ENCODE results near the gene STBD1.

DNA sequence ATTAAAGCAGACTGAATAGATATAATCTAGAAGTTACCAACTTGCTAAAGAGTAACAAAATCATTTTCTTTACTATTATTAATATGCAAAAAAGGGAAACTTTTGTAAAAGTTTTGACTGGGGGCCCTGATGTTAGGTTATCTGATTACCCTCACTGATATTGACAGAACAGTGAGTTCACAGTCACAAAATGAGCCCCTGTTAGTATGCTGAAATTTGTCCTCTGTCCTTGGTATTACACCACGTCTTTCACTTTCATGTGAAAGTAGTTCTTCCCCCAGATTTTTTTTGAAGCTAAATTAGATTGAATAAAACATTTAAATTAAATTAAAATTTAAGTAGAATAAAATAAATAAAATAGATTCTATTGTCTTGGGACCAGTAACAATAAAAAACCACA is 5.9 kb downstream of the STBD1 start:
- TF ChIP-seq, protein P1, sequence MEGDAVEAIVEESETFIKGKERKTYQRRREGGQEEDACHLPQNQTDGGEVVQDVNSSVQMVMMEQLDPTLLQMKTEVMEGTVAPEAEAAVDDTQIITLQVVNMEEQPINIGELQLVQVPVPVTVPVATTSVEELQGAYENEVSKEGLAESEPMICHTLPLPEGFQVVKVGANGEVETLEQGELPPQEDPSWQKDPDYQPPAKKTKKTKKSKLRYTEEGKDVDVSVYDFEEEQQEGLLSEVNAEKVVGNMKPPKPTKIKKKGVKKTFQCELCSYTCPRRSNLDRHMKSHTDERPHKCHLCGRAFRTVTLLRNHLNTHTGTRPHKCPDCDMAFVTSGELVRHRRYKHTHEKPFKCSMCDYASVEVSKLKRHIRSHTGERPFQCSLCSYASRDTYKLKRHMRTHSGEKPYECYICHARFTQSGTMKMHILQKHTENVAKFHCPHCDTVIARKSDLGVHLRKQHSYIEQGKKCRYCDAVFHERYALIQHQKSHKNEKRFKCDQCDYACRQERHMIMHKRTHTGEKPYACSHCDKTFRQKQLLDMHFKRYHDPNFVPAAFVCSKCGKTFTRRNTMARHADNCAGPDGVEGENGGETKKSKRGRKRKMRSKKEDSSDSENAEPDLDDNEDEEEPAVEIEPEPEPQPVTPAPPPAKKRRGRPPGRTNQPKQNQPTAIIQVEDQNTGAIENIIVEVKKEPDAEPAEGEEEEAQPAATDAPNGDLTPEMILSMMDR (IDR thresholded peaks at IDR 0.05), result no peak
- TF ChIP-seq POLR2AphosphoS5 (IDR thresholded peaks at IDR 0.05; ENCODE audit: low read depth, low read length), result no peak
- TF ChIP-seq SIN3A (IDR thresholded peaks at IDR 0.05; ENCODE audit: borderline replicate concordance, insufficient read depth, low read depth, low read length), result no peak

Measured in Panc1 (cell line).